Right atrium auricular region (tissue), 2 donors: ENCODE results near the gene TMEM200A. TPM values are rescaled to one million over a fixed set of nuclear protein-coding genes. Genes with fewer than 3 reads are reported as not detected.

Experiments
- DNase-seq: peaks from one replicate; pipeline ENCODE4 v3.0.0-alpha.2; 2019; ENCODE audit warnings: low spot score
- H3K27ac ChIP-seq, 2 donors: fragments of 200-600 bp; sonication (generic); 1 replicate in 1 of 2; 2 replicates in 1 of 2; pipeline ENCODE4 v1.5.1; 2016 to 2019
- H3K27me3 ChIP-seq, 2 donors: fragments of 200-600 bp; sonication (generic); one replicate each; pipeline versions ENCODE4 v1.5.1 to v1.6.0; 2017 to 2019
- H3K36me3 ChIP-seq: fragments of 200-600 bp; sonication (generic); one replicate; pipeline ENCODE4 v1.5.1; 2016
- H3K4me1 ChIP-seq, 2 donors: fragments of 200-600 bp; sonication (generic); one replicate each; pipeline versions ENCODE4 v1.5.1 to v1.6.0; 2017 to 2019
- H3K4me3 ChIP-seq, 2 donors: fragments of 200-600 bp; sonication (generic); 1 replicate in 1 of 2; 2 replicates in 1 of 2; pipeline ENCODE4 v1.5.1; 2017 to 2019; ENCODE audit warnings: mild to moderate bottlenecking in 1 of 2, moderate library complexity in 1 of 2
- H3K9me3 ChIP-seq, 2 donors: fragments of 200-600 bp; sonication (generic); one replicate each; pipeline ENCODE4 v1.5.1; 2019
- total RNA-seq, 2 donors: library from RNA; depleted of rRNA; stranded (reverse); fragments of >200 nt; gene quantifications; one replicate each; pipeline ENCODE4 v1.1.0, GENCODE V29; 2016
- TF ChIP-seq, protein P1 (sequence below), 2 donors: fragments of 200-600 bp; sonication (generic); IDR thresholded peaks; one replicate each; pipeline ENCODE4 v1.5.1; 2019; ENCODE audit warnings: antibody characterized with exemption in 2 of 2

TMEM200A gene
- total RNA-seq, 2 donors from 2014 or later: 0.63 TPM; not detected in 1

DNA sequence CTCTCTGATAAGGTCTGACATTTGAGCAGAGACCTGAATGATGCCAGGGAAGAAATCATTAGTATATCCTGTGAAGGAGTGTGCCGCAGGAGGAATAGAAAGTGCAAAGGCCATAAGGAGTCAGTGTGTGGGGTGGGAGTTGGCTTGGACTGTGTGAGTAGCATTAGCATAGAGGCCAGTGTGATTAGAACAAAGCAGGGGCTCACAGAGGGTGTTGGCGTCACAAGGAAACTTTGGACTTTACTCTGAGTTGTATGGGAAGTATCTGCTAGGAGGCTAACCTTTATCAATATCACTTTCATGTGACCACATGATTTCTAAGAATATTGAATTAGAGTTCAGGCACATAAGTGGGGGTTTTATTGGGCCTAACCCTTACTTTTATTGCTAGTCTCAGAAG lies 12.1 kb downstream of the TMEM200A start:
- Histone ChIP-seq H3K4me1 (no peaks in the 10 kb centered on the region), H3K27ac (no peak overlapping the region), H3K4me3 (no peak overlapping the region), H3K36me3 (no peaks in the 10 kb centered on the region), H3K9me3 (no peaks in the 10 kb centered on the region), H3K27me3 (no peaks in the 10 kb centered on the region)
- TF ChIP-seq, protein P1, sequence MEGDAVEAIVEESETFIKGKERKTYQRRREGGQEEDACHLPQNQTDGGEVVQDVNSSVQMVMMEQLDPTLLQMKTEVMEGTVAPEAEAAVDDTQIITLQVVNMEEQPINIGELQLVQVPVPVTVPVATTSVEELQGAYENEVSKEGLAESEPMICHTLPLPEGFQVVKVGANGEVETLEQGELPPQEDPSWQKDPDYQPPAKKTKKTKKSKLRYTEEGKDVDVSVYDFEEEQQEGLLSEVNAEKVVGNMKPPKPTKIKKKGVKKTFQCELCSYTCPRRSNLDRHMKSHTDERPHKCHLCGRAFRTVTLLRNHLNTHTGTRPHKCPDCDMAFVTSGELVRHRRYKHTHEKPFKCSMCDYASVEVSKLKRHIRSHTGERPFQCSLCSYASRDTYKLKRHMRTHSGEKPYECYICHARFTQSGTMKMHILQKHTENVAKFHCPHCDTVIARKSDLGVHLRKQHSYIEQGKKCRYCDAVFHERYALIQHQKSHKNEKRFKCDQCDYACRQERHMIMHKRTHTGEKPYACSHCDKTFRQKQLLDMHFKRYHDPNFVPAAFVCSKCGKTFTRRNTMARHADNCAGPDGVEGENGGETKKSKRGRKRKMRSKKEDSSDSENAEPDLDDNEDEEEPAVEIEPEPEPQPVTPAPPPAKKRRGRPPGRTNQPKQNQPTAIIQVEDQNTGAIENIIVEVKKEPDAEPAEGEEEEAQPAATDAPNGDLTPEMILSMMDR (IDR thresholded peaks at IDR 0.05): no peak
- DNase-seq: no peak

DNA sequence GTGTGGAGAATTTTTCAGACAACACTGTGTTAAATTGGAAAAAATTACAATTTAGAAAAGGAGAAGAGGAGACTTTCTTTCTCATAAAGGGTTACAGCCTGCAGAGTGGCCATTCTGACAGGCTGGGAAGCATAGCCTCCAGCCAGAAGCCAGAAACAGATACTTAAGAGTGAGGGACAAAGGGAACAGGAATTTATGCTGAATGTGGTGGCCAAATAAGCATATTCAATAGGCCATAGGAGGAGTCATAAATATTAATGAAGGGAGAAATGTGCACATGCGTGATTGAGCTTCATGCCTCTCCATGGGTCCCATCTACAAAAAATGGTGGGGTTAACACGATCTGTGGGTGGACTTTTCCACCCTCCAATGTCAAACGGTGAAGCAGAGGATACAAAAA lies 13.4 kb downstream of the TMEM200A start:
- H3K27me3 ChIP-seq: no peaks in the 10 kb centered on the region
- H3K4me3 ChIP-seq: no peak overlapping the region
- no peaks in the 10 kb centered on the region for H3K4me1 ChIP-seq
- H3K9me3 ChIP-seq: no peaks in the 10 kb centered on the region
- no peak overlapping the region for H3K27ac ChIP-seq
- no peak for DNase-seq
- TF ChIP-seq, protein P1 (IDR thresholded peaks at IDR 0.05): no peak
- no peaks in the 10 kb centered on the region for H3K36me3 ChIP-seq

DNA sequence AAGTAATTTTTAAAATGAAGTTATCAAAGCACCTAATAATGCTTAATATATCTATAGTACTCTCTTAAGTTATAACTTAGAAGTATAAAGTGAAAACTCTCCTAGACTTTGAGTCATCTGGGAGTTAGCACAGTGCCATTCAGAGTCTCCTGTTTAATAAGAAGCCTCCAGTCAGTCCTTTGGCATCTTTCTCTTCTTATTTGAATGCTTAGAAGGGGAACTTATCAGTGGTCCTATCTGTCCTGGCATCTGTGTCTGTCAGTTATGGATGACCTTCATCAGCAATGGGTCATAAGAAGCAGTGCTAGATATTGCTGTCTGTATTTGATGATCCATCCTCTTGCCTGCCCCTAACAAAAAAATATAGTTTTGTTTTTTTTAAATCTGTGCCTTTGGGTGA lies 15.2 kb downstream of the TMEM200A start:
- no peaks in the 10 kb centered on the region for H3K4me1 ChIP-seq

DNA sequence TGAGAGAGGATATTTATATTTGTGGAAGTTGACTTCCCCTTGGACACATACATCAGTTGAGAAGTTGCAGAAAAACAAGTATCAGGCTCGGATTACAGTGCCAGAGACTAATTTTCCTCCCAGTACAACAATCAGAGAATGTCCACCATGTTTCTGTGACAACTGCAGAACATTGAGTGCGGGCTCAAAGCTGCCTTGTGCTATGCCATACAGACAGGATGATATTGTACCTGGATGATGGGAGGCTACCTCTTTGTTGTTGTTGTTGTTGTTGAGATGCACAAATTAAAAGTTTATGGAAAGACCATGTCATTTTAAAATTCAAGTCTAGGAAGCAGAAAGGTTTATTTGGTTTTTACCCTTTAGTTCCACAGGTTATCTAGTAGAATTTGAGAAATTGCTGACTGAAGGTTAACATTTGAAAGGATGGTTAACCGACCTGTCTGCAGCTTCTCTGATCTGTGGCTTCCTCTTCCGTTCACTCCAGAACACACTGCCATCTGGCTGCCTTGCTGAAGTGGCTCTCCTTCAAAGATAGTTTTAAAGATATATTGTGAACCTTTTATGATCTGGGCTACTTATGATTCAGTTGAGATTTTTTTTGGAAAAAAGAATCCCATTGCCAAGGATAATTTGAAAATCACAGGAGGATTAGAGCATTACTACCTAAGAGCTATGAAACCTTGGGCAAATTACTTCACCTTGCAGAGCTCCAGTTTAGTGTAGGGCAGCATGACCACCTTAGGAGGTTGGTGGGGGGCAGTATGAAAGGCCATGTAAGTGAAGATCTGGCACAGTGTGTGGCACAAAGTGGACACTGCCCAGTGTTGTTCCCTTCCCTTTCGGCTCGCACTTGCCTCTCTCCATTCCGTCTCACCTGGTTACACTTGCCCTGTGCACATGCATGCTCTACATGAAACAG lies 15.9 kb downstream of the TMEM200A start:
- Histone ChIP-seq H3K4me1 (no peaks in the 10 kb centered on the region), H3K4me3 (no peak overlapping the region), H3K36me3 (no peaks in the 10 kb centered on the region), H3K27me3 (no peaks in the 10 kb centered on the region), H3K9me3 (no peaks in the 10 kb centered on the region), H3K27ac (no peak overlapping the region)
- TF ChIP-seq, protein P1 (IDR thresholded peaks at IDR 0.05): no peak
- no peak for DNase-seq

More for the DNA sequence above, 15.2 kb downstream of the TMEM200A start:
- Histone ChIP-seq H3K9me3 (no peaks in the 10 kb centered on the region), H3K36me3 (no peaks in the 10 kb centered on the region), H3K4me3 (no peak overlapping the region), H3K27ac (no peak overlapping the region), H3K27me3 (no peaks in the 10 kb centered on the region)
- no peak for DNase-seq
- TF ChIP-seq, protein P1 (IDR thresholded peaks at IDR 0.05): no peak

DNA sequence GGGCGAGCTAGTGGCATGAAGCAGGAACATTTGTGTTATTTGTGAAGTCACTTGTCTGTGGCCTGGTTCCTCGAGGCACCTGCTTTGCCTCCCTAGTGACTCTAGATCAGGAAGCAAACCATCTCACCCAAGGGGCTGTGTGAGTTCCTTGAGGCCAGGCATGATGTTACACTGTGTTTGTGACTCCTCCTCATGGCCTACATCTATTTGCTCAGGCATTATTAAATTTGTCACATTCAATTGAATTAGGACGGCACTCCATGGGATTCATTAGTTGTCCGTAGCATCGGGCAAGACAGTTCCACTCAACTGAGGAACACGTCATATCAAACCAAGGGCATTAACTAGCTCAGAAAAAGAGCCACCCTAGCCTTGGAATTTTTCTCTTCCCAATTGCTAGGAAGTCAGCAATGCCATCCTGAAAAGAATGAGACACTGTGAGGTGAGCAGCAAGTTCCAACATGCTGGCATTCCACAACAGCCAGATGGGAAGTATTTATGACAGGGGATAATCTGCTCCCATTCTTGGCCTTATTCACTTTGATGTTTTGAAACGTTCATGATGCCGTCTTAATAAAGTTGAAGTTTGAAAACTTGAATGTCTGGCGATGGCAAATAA lies 17.2 kb downstream of the TMEM200A start:
- Histone ChIP-seq H3K4me1 (no peaks in the 10 kb centered on the region), H3K9me3 (no peaks in the 10 kb centered on the region), H3K36me3 (no peaks in the 10 kb centered on the region), H3K27ac (no peak overlapping the region), H3K4me3 (no peak overlapping the region), H3K27me3 (no peaks in the 10 kb centered on the region)
- TF ChIP-seq, protein P1 (IDR thresholded peaks at IDR 0.05): no peak
- no peak for DNase-seq
